Measurements from ENCODE around the gene GRIP1.

Gene GRIP1

GRCh38 chr12:66678338-66679275 is at the start of gene GRIP1:
TSS of gene GRIP1 (minus strand) at chr12:66679076. CDS start at chr12:66678904, 172 bp downstream.
- DNase-seq: peak; percentile 35

GRCh38 chr12:66726556-66726955 is 47.7 kb upstream of the GRIP1 start:
- no peak for DNase-seq

DNA sequence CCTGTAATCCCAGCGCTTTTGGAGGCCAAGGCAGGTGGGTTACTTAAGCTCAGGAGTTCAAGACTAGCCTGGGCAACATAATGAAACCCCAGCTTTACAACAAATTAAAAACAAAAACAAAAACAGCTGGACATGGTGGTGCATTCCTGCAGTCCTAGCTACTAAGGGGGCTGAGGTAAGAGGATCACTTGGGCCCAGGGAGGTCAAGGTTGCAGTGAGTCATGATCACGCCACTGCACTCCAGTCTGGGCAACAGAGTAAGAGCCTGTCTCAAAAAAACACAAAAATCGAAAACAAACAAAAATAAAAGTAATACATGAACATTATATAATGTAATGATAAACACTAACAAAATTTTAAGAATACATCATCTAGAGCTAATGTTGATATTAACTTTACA is 46.2 kb upstream of the GRIP1 start:
- DNase-seq: no peak

DNA sequence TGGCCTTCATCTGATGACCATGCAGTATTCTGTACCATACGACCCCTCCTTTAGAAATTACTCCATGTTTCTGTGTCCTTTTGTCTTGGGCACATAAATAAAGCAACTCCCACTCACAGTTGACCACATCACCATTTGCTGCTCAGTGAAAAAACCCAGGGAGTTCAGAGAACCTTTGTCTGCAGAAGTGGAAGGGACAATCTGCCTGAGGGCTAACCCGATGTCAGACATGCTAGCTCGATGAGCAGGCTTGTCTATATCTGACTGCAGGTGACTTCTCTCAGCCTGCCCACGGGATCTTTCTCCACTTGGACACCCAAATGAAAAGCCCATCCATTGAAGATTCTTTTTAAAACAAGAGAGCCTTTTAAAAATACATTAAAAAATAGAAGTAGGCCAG is 45.7 kb upstream of the GRIP1 start:
- DNase-seq: no peak

- no peak for DNase-seq
Measured at GRCh38 chr12:66724026-66724425, 45.1 kb upstream of the GRIP1 start.

DNA sequence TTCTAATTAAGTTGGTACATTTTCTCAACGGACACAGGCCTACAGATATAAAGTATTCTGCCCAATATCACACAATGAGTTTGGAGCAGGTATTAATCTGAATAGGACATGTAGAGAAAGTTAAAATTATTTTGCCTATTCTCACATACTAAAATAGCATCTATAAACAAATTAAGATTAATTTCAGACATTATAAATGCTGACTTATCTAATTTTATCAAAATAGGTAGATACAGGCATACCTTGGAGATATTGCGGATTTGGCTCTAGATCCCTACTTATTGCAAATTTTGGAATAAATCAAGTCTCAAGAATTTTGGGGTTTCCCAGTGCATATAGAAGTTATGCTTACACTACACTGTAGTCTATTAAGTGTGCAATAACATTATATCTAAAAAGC is 41.0 kb upstream of the GRIP1 start:
- DNase-seq: no peak

GRCh38 chr12:66717036-66717673 is 38.3 kb upstream of the GRIP1 start:
- no peak for DNase-seq

DNA sequence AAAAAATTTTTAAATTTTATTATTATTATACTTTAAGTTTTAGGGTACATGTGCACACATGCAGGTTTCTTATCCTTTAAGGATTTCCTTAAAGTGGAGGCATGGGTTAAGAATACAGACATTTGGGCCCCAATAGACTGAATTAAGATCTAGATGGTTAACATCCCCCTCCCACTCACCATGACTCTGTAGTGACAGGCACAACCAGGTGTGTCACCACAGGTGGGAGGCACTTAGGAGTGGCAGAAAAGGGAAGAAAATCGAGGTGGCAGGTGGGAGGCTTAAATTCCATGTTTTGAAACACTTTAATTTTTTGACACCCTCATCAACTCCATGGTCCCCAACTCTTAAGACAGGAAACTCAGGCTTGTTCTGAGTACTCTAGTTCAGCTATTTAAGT is 37.6 kb upstream of the GRIP1 start:
- no peak for DNase-seq

DNA sequence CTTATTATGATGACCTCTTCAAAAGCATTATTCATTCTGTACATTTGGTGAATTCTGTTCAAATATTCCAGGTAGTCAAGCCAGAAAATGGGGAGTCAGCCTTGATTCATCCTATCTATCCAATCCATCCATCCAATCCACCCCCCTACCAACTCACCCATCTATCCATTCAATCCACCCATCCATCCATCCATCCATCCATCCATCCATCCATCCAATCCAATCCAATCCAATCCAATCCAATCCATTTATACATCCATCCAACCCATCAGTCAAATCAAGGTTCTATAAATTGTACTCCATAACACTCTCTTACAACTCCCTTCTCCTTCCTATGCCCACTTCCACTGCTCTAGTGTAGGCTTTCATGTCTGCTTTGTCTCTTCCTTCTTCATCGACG is 35.8 kb upstream of the GRIP1 start:
- no peak for DNase-seq

DNA sequence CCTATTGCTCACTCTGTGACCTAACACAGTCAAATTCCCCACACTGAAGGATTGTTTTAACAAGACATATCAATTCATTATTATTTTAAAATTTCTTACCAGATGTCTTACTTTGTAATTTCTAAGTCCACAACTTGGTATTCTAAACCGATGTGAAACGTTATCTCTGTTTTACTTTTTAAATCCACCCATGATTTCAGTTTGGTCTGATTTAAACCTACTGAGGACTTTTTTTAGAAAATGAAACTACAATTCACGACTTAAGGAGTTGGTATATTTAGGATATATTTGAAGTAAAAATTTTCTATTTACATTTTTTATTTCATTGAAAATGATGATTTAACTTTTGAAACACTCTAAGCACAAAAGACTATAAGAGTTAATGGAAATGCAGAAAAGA is 35.1 kb upstream of the GRIP1 start:
- DNase-seq: no peak

DNA sequence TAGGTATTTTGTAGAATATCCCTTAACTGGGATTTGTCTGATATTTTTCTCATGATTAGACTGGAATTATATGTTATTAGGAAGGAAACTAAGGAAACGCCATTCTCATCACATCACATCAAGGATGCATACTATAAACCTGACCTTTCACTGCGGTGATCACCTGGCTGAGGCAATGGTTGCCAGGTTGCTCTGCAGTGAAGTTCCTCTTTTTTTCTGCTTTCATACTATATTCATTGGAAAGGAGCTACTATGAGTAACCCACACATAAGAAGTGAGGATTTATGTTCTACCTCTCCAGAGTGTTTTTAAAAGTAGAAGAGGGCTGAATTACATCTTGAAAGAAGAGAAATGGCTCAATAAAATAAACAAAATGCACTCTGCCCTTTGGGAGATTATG is 31.0 kb upstream of the GRIP1 start:
- DNase-seq: no peak

DNA sequence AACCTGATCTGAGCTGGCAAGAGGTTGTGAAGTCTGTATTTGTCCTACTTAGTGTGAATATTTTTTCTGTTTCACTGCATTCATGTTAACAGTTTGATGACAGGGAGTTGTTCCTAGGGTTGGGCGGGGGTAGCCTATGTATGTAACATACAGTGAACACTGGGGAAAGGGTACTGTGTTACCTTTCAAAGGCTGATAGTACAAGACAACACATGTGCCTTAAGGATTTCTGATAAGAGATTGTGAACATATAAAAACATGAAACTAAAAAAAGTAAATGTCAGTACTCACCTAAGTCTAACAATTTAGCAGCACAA is 30.5 kb upstream of the GRIP1 start:
- no peak for DNase-seq

GRCh38 chr12:66708704-66709456 is 30.0 kb upstream of the GRIP1 start:
- DNase-seq: no peak

DNA sequence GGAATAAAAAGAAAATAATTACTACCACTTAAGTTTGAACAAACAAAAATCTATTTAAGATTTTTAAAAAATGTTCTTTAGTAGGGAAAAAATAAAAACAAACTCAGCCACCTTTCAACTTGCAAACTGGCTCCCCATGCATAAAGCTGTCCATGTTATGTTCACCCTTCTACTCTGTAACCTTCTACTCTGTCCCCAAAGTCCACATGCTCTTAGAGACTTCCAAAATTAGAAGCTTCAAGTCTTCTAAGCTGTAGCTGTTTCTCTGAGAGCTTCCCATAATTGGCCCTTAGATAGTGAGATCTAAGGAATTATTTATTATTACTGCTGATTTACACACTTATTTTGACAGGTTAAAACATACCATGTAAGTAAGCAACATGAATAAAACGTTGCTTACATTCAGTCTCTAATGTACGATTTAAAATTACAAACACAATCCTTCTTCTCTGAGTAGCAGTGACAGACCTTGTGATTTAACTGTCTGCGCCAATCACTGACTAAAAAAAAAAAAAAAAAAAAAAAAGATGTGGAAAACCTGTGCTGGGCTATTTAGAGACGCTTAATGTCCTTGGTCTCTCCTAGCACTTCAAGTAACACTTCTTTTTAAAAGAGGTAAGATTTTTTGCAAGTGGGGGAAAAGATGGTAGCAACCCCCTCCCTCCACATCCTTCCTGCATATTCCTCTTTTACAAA is 28.3 kb upstream of the GRIP1 start:
- no peak for DNase-seq

DNA sequence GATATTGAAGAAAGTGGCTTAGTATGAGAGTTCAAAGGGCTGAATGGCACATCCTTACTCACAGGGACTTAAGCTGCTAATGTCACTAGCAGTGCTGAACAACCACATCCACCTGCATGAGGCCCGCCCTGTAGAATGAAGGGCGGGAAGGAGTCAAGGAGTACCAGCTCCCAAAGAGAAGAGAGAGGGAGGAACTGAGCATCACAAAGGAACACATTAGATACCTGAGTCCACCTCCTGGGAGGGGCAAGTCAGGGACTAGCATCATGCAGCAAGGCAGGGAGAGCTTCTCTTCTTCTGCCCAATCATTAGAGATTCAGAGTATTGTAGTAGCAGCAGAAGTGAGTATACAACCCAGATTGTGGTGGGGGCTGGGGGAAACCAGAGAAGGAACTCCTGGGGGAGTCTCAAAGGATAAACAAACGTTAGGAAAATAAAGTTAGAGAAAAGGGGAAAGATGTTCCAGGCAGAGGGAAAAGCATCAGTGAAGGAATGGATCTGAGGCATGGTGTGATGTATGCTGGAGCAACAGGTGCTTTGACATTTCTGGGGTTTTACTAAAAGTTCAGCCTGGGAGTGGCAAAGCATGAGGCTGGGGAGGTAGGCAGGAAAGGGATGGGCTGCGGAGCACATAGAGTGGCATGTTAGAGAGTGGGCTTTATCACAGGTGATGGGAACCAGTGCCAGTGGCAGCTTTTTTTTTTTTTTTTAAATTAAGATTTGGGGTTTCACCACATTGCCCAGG is 21.0 kb upstream of the GRIP1 start:
- no peak for DNase-seq

DNA sequence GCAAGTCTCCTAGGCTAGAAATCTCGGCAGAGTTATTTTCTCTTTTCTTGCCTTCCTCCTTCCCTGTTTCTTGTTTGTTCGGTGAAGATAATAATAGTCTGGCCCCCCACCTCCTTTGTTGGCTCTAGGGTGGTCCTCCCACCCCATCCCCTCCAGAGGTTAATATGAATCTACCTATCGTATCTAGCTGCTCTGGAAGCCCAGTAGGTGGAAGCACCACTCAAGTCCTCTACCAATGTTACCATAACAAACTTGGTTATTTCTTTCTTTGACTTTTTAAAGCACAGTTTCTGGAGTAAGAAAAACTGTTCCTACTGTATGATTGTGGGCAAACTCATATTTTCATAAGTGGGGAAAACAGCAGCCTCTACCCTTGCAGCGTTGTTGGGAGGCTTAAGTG is 19.7 kb upstream of the GRIP1 start:
- DNase-seq: no peak

- no peak for DNase-seq
Measured at GRCh38 chr12:66697404-66697803, 18.5 kb upstream of the GRIP1 start.

GRCh38 chr12:66694666-66695613 is 16.1 kb upstream of the GRIP1 start:
- no peak for DNase-seq

DNA sequence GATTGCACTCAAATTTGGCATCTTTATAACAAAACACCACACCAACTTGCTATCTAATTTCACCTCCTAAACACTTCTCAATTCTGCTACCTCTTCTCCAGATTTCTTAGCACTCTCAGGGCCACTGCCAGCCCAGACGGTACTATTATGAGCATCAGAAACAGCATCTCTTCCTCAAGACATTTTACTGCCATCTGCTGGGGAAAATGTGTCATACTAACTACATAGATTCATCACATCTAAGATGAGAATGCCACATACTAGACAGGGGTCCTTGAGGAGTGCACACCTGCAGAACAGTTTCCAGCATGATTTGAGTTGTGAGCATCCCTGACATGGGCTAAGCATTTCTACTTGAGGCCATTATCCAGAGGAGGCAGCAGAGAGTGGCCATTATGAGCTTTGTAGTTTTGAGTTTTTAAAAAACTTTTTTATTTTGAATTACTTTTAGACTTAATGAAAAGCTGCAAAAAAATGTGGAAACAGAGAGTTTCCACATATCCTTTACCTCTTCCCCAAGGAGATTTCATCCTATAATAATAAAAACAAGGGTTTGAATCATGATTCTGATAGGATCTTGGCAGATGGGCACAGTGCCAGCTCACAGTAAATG is 15.1 kb upstream of the GRIP1 start:
- peak; percentile 24 for DNase-seq

DNA sequence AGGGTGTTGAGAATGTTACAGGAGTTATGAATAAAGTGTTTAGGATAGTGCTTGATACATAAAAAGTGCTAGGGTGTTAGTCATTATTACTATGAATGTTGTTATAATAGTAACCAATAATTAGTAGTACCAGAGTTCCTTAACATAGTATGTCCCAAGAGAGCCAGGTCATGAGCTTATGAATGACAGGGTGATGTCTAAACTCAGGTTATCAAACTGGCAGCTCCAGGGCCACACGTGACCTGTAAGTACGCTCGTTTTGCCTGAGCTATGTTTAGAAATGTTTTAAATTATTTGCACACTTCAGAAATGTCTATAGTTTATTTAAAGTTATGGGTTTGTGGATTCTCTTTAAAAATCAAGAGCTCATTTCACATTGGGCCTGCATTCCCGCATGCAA is 14.1 kb upstream of the GRIP1 start:
- DNase-seq: no peak

DNA sequence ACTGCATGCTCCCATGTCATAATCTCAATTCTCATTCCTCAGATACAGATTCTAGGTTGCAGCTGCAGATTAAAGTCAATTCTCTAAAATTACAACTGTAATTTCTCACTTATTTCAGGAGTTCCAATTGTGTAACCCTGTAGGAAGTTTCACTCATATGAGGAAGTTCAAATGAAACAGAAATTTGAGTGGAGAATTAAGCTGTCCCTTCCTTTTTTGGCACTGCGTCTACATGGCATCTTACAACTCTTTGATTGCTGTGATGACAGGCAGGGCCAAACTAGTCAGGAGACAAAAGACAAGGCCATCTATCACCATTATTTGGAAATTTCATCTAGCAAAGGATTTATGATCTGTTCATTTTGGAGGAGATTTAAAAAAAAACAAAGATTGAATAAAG is 13.3 kb upstream of the GRIP1 start:
- DNase-seq: no peak

Measured in SHP77 treated with DMSO at 0.1 percent for 48 hours (cell line).